DOHH2 (cell line): Measurements from ENCODE around the gene BBS9.

Source experiments
- H3F3A ChIP-seq: fragments of 200-600 bp; sonication (generic), shearing (Covaris generic); 2 replicates; pipeline ENCODE4 v1.6.0; 2016; ENCODE audit warnings: antibody characterized with exemption, mild to moderate bottlenecking; ENCODE audit not compliant: control insufficient read depth, insufficient read depth
- H3K27ac ChIP-seq: fragments of 200-600 bp; sonication (generic); 2 replicates; pipeline ENCODE4 v1.5.1; 2014; ENCODE audit warnings: low read depth, mild to moderate bottlenecking, low read length, moderate library complexity
- H3K27me3 ChIP-seq: fragments of 200-600 bp; sonication (generic); 2 replicates; pipeline ENCODE4 v1.6.1; 2014; ENCODE audit warnings: mild to moderate bottlenecking, low read length, mixed read lengths; ENCODE audit not compliant: control insufficient read depth
- H3K36me3 ChIP-seq: fragments of 200-600 bp; sonication (generic); 2 replicates; pipeline ENCODE4 v1.6.1; 2014; ENCODE audit warnings: mild to moderate bottlenecking, low read length, moderate library complexity, mixed read lengths; ENCODE audit not compliant: control insufficient read depth
- H3K4me1 ChIP-seq: fragments of 200-600 bp; sonication (generic); 2 replicates; pipeline ENCODE4 v1.6.1; 2014; ENCODE audit warnings: mild to moderate bottlenecking, low read length, mixed read lengths; ENCODE audit not compliant: control insufficient read depth
- H3K4me2 ChIP-seq: fragments of 200-600 bp; sonication (generic); 2 replicates; pipeline ENCODE4 v1.6.0; 2014; ENCODE audit warnings: mild to moderate bottlenecking, low read length, moderate library complexity
- H3K4me3 ChIP-seq: fragments of 200-600 bp; sonication (generic); 2 replicates; pipeline ENCODE4 v1.5.1; 2014; ENCODE audit warnings: mild to moderate bottlenecking, low read length, mixed read lengths
- H3K79me2 ChIP-seq: fragments of 200-600 bp; sonication (generic); 2 replicates; pipeline ENCODE4 v1.6.1; 2014; ENCODE audit warnings: mild to moderate bottlenecking, low read length, mixed read lengths; ENCODE audit not compliant: control insufficient read depth
- H3K9me2 ChIP-seq: fragments of 200-600 bp; sonication (generic); replicated peaks from 2 replicates; pipeline ENCODE4 v1.6.1; 2014; ENCODE audit warnings: mild to moderate bottlenecking, low read length, mixed read lengths; ENCODE audit not compliant: control insufficient read depth
- H3K9me3 ChIP-seq: fragments of 200-600 bp; sonication (generic); 2 replicates; pipeline ENCODE4 v1.6.1; 2014; ENCODE audit warnings: antibody characterized with exemption, low read length, mixed read lengths; ENCODE audit not compliant: control insufficient read depth, insufficient read depth
- H4K20me1 ChIP-seq: fragments of 200-600 bp; sonication (generic); 2 replicates; pipeline ENCODE4 v1.6.0; 2014; ENCODE audit warnings: low read depth, mild to moderate bottlenecking, antibody characterized with exemption, low read length, moderate library complexity; ENCODE audit not compliant: control insufficient read depth, insufficient read depth
- EZH2phosphoT487 ChIP-seq: fragments of 200-600 bp; sonication (generic); IDR thresholded peaks from 2 replicates; pipeline ENCODE4 v1.6.1; 2017; ENCODE audit warnings: borderline replicate concordance, mild to moderate bottlenecking, antibody characterized with exemption, low read length, moderate library complexity, mixed read lengths
- TF ChIP-seq, protein P1 (sequence below): fragments of 200-600 bp; sonication (generic); IDR thresholded peaks from one replicate; pipeline ENCODE4 v1.5.1; 2014; ENCODE audit warnings: antibody characterized with exemption, mild to moderate bottlenecking, low read depth, low read length; ENCODE audit not compliant: poor library complexity, severe bottlenecking

Gene BBS9

DNA sequence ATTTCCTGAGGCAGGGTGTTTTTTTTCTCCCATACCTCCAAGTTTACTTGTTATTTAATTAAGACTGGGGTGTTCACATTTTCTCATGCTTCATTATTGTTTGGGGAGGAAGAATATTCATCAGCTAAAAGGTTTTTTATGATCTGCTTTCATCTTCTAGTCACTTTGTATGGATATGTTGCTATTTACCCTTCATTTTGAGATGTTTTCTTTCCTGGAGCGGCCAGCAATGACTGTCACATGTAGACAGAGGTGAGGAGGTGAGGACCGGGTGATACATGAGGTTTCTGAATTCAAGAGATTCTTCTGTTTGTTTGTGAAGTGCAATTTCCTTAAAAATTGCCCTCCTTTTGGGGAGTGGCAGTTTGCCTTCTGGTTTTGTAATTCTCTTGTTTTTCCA, 514.2 kb downstream of the BBS9 start:
- H3K79me2 ChIP-seq: no peaks in the 10 kb centered on the region
- H3K4me3 ChIP-seq: no peak overlapping the region
- no peak for TF ChIP-seq EZH2phosphoT487
- TF ChIP-seq, protein P1, sequence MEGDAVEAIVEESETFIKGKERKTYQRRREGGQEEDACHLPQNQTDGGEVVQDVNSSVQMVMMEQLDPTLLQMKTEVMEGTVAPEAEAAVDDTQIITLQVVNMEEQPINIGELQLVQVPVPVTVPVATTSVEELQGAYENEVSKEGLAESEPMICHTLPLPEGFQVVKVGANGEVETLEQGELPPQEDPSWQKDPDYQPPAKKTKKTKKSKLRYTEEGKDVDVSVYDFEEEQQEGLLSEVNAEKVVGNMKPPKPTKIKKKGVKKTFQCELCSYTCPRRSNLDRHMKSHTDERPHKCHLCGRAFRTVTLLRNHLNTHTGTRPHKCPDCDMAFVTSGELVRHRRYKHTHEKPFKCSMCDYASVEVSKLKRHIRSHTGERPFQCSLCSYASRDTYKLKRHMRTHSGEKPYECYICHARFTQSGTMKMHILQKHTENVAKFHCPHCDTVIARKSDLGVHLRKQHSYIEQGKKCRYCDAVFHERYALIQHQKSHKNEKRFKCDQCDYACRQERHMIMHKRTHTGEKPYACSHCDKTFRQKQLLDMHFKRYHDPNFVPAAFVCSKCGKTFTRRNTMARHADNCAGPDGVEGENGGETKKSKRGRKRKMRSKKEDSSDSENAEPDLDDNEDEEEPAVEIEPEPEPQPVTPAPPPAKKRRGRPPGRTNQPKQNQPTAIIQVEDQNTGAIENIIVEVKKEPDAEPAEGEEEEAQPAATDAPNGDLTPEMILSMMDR: no peak
- no peaks in the 10 kb centered on the region for H3F3A ChIP-seq
- no peak overlapping the region for H3K4me2 ChIP-seq
- no peak overlapping the region for H3K27ac ChIP-seq
- H3K9me3 ChIP-seq: no peaks in the 10 kb centered on the region
- H4K20me1 ChIP-seq: no peaks in the 10 kb centered on the region
- no peaks in the 10 kb centered on the region for H3K4me1 ChIP-seq
- H3K27me3 ChIP-seq: 0 out of 2 replicates have a peak, but pooled peaks cover 2% of the 10 kb centered on the region
- H3K36me3 ChIP-seq: no peaks in the 10 kb centered on the region
- H3K9me2 ChIP-seq: no peaks in the 10 kb centered on the region

GRCh38 chr7:33644489-33644888, 515.1 kb downstream of the BBS9 start:
- no peaks in the 10 kb centered on the region for H3K9me2 ChIP-seq
- H3K79me2 ChIP-seq: no peaks in the 10 kb centered on the region
- TF ChIP-seq, protein P1: no peak
- no peak overlapping the region for H3K4me2 ChIP-seq
- H4K20me1 ChIP-seq: no peaks in the 10 kb centered on the region
- H3K27me3 ChIP-seq: 0 out of 2 replicates have a peak, but pooled peaks cover 2% of the 10 kb centered on the region
- no peaks in the 10 kb centered on the region for H3K36me3 ChIP-seq
- H3F3A ChIP-seq: no peaks in the 10 kb centered on the region
- no peak overlapping the region for H3K4me3 ChIP-seq
- H3K4me1 ChIP-seq: no peaks in the 10 kb centered on the region
- H3K9me3 ChIP-seq: no peaks in the 10 kb centered on the region
- no peak overlapping the region for H3K27ac ChIP-seq

- no peak overlapping the region for H3K4me3 ChIP-seq
- TF ChIP-seq, protein P1: no peak
- no peak for TF ChIP-seq EZH2phosphoT487
- no peaks in the 10 kb centered on the region for H3K79me2 ChIP-seq
- no peak overlapping the region for H3K4me2 ChIP-seq
- H3K4me1 ChIP-seq: no peaks in the 10 kb centered on the region
- no peak overlapping the region for H3K27ac ChIP-seq
- H3K36me3 ChIP-seq: no peaks in the 10 kb centered on the region
- H3K9me3 ChIP-seq: no peaks in the 10 kb centered on the region
- H3K27me3 ChIP-seq: 0 out of 2 replicates have a peak, but pooled peaks cover 1% of the 10 kb centered on the region
- H3K9me2 ChIP-seq: no peaks in the 10 kb centered on the region
- no peaks in the 10 kb centered on the region for H4K20me1 ChIP-seq
- no peaks in the 10 kb centered on the region for H3F3A ChIP-seq
Measured at GRCh38 chr7:33645104-33645503, 515.7 kb downstream of the BBS9 start.

- H3K4me1 ChIP-seq: no peaks in the 10 kb centered on the region
- H3K79me2 ChIP-seq: no peaks in the 10 kb centered on the region
- no peaks in the 10 kb centered on the region for H3F3A ChIP-seq
- no peaks in the 10 kb centered on the region for H3K9me2 ChIP-seq
- no peaks in the 10 kb centered on the region for H3K36me3 ChIP-seq
- H3K4me3 ChIP-seq: no peak overlapping the region
- H3K9me3 ChIP-seq: no peaks in the 10 kb centered on the region
- H3K4me2 ChIP-seq: no peak overlapping the region
- H3K27me3 ChIP-seq: no peaks in the 10 kb centered on the region
- TF ChIP-seq, protein P1: no peak
- no peak for TF ChIP-seq EZH2phosphoT487
- no peaks in the 10 kb centered on the region for H4K20me1 ChIP-seq
- no peak overlapping the region for H3K27ac ChIP-seq
Measured at GRCh38 chr7:33646166-33646565, 516.8 kb downstream of the BBS9 start.
